MM.1S (cell line): ENCODE results near the gene DYNC1I1.

ENCODE experiments used
- DNase-seq: peaks from one replicate; pipeline ENCODE4 v3.0.0-alpha.2; 2015
- H2AFZ ChIP-seq: fragments of 300-600 bp; sonication (generic); 2 replicates; pipeline ENCODE4 v1.6.0; 2016; ENCODE audit warnings: antibody characterized with exemption, low read length
- H3F3A ChIP-seq: fragments of 300-600 bp; sonication (generic); 2 replicates; pipeline ENCODE4 v1.6.1; 2016; ENCODE audit warnings: mild to moderate bottlenecking, antibody characterized with exemption, low read length, moderate library complexity, mixed read lengths; ENCODE audit not compliant: insufficient read depth
- H3K27ac ChIP-seq: fragments of 300-600 bp; sonication (generic); 2 replicates; pipeline ENCODE4 v1.5.1; 2016; ENCODE audit warnings: mild to moderate bottlenecking, low read length
- H3K27me3 ChIP-seq: fragments of 300-600 bp; sonication (generic); replicated peaks from 2 replicates; pipeline ENCODE4 v1.6.0; 2016; ENCODE audit warnings: low read length; ENCODE audit not compliant: insufficient read depth
- H3K36me3 ChIP-seq: fragments of 300-600 bp; sonication (generic); replicated peaks from 2 replicates; pipeline ENCODE4 v1.6.1; 2016; ENCODE audit warnings: mild to moderate bottlenecking, low read length, mixed read lengths; ENCODE audit not compliant: insufficient read depth
- H3K4me1 ChIP-seq: fragments of 300-600 bp; sonication (generic); 2 replicates; pipeline ENCODE4 v1.6.1; 2016; ENCODE audit warnings: low read length, mixed read lengths
- H3K4me2 ChIP-seq: fragments of 300-600 bp; sonication (generic); 2 replicates; pipeline ENCODE4 v1.6.0; 2016; ENCODE audit warnings: low read depth, low read length
- H3K4me3 ChIP-seq: fragments of 300-600 bp; sonication (generic); 2 replicates; pipeline ENCODE4 v1.5.1; 2016; ENCODE audit warnings: low read length, mixed read lengths
- H3K79me2 ChIP-seq: fragments of 300-600 bp; sonication (generic); 2 replicates; pipeline ENCODE4 v1.6.1; 2016; ENCODE audit warnings: mixed run types, low read length, mixed read lengths
- H3K9ac ChIP-seq: fragments of 300-600 bp; sonication (generic); 2 replicates; pipeline ENCODE4 v1.6.1; 2016; ENCODE audit warnings: low read length, mixed read lengths
- H3K9me2 ChIP-seq: fragments of 300-600 bp; sonication (generic); replicated peaks from 2 replicates; pipeline ENCODE4 v1.6.1; 2016; ENCODE audit warnings: mild to moderate bottlenecking, low read length, mixed read lengths; ENCODE audit not compliant: insufficient read depth
- H3K9me3 ChIP-seq: fragments of 300-600 bp; sonication (generic); replicated peaks from 2 replicates; pipeline ENCODE4 v1.6.1; 2016; ENCODE audit warnings: mild to moderate bottlenecking, low read length, mixed read lengths; ENCODE audit not compliant: insufficient read depth
- H4K20me1 ChIP-seq: fragments of 300-600 bp; sonication (generic); 2 replicates; pipeline ENCODE4 v1.6.1; 2016; ENCODE audit warnings: mild to moderate bottlenecking, low read length, moderate library complexity, mixed read lengths; ENCODE audit not compliant: insufficient read depth
- EZH2 ChIP-seq: fragments of 300-600 bp; sonication (generic); optimal IDR thresholded peaks from 2 replicates; pipeline ENCODE3; 2017; ENCODE audit warnings: low read depth, mild to moderate bottlenecking, antibody characterized with exemption, low read length, mixed read lengths
- EZH2phosphoT487 ChIP-seq: fragments of 300-600 bp; sonication (generic); IDR thresholded peaks from 2 replicates; pipeline ENCODE4 v1.6.1; 2018; ENCODE audit warnings: antibody characterized with exemption, low read length
- TF ChIP-seq, protein P1 (sequence below): fragments of 300-600 bp; sonication (generic); IDR thresholded peaks from 2 replicates; pipeline ENCODE4 v1.5.1; 2016; ENCODE audit warnings: antibody characterized with exemption, low read length, mixed read lengths

Gene DYNC1I1

DNA sequence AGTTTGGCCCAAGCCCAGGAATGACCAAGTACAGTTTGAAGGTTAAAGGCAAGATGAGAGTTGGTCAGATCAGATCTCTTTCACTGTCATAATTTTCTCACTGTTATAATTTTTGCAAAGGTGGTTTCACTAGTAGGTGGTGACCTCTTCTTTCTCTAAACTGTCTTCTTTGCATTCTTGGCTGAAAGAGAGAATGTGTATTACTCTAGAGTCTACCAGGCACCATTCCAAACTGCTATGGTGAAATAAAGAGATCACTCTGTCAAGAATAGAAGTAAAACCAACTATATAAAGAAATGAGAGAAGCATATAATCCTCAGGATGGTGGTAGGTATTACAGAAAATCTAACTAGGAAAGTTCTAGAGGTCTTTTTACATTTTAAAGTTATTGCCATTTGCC lies 72.7 kb downstream of the DYNC1I1 start:
- Histone ChIP-seq H3K9me3 (no peaks in the 10 kb centered on the region), H4K20me1 (no peaks in the 10 kb centered on the region), H2AFZ (no peak overlapping the region), H3F3A (peaks cover 5% of the 10 kb centered on the region; the same call in 1 of the 2 replicates), H3K9me2 (no peaks in the 10 kb centered on the region), H3K27me3 (no peaks in the 10 kb centered on the region), H3K4me1 (peaks cover 14% of the 10 kb centered on the region), H3K9ac (no peak overlapping the region), H3K4me2 (peak overlapping the region; percentile 4; the same call in 1 of the 2 replicates), H3K4me3 (no peak overlapping the region), H3K27ac (peak overlapping the region; percentile 45; the same call in 1 of the 2 replicates), H3K36me3 (no peaks in the 10 kb centered on the region), H3K79me2 (no peaks in the 10 kb centered on the region)
- no peak for TF ChIP-seq EZH2
- TF ChIP-seq EZH2phosphoT487 = no peak
- TF ChIP-seq, protein P1, sequence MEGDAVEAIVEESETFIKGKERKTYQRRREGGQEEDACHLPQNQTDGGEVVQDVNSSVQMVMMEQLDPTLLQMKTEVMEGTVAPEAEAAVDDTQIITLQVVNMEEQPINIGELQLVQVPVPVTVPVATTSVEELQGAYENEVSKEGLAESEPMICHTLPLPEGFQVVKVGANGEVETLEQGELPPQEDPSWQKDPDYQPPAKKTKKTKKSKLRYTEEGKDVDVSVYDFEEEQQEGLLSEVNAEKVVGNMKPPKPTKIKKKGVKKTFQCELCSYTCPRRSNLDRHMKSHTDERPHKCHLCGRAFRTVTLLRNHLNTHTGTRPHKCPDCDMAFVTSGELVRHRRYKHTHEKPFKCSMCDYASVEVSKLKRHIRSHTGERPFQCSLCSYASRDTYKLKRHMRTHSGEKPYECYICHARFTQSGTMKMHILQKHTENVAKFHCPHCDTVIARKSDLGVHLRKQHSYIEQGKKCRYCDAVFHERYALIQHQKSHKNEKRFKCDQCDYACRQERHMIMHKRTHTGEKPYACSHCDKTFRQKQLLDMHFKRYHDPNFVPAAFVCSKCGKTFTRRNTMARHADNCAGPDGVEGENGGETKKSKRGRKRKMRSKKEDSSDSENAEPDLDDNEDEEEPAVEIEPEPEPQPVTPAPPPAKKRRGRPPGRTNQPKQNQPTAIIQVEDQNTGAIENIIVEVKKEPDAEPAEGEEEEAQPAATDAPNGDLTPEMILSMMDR = no peak
- DNase-seq = peak; percentile 29

DNA sequence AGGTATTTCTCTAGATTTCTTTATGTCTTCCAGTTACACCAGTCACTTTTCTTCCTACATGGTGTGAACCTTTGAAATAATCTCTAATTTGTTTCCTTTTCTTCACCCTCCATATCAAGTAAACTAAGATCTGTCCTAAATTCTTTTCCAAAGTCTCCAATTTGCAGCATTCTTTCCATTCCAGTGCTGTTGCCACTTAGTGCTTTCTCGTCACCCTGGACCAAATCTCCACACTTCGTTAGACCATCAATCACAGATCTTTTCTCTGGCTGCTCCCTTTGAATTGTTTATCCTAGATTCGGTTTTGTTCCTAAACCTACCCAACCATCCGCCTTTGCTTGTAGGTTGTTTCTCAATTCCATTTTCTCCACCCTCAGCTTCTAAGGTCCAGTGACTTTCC lies 74.7 kb downstream of the DYNC1I1 start:
- peaks cover 14% of the 10 kb centered on the region for H3K4me1 ChIP-seq
- no peaks in the 10 kb centered on the region for H3K36me3 ChIP-seq
- no peak overlapping the region for H2AFZ ChIP-seq
- no peaks in the 10 kb centered on the region for H3K9me3 ChIP-seq
- H4K20me1 ChIP-seq = no peaks in the 10 kb centered on the region
- no peaks in the 10 kb centered on the region for H3K27me3 ChIP-seq
- TF ChIP-seq EZH2 = no peak
- TF ChIP-seq, protein P1 = no peak
- TF ChIP-seq EZH2phosphoT487 = no peak
- H3F3A ChIP-seq = peaks cover 5% of the 10 kb centered on the region; the same call in 1 of the 2 replicates
- H3K9ac ChIP-seq = no peak overlapping the region
- no peaks in the 10 kb centered on the region for H3K9me2 ChIP-seq
- no peak overlapping the region for H3K4me2 ChIP-seq
- H3K27ac ChIP-seq = no peak overlapping the region
- no peaks in the 10 kb centered on the region for H3K79me2 ChIP-seq
- DNase-seq = no peak
- H3K4me3 ChIP-seq = no peak overlapping the region

DNA sequence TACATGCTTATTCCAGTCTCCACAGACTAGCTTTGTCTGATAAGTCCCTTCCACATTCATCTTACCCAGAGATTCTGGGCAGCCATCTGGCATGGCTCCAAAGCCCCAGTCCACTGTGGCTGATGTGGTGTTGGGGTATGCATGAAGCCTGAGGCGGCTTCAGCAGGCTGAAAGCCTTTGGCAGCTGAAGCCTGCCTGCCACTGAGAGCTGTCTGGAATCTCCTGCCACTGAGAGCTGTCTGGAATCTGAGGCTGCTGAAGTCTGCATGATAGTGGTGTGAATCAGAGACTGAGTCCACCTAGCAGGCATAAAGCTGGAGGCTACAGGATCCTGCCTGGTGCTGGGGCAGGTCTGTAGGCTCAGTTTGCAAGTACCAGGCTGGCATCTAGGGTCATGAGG lies 87.1 kb downstream of the DYNC1I1 start:
- Histone ChIP-seq H3K4me2 (no peak overlapping the region), H3F3A (no peaks in the 10 kb centered on the region), H3K9me3 (no peaks in the 10 kb centered on the region), H3K9ac (no peak overlapping the region), H3K4me1 (no peaks in the 10 kb centered on the region; the same call in 1 of the 2 replicates), H3K27ac (no peak overlapping the region), H3K27me3 (no peaks in the 10 kb centered on the region), H3K9me2 (no peaks in the 10 kb centered on the region), H3K79me2 (no peaks in the 10 kb centered on the region), H3K4me3 (no peak overlapping the region), H4K20me1 (no peaks in the 10 kb centered on the region), H3K36me3 (no peaks in the 10 kb centered on the region), H2AFZ (no peak overlapping the region)
- TF ChIP-seq EZH2phosphoT487 = no peak
- no peak for TF ChIP-seq EZH2
- TF ChIP-seq, protein P1 = no peak
- DNase-seq = no peak
